Adipocyte (in vitro differentiated cells): ENCODE data around the gene TSPAN3.

Source experiments
- DNase-seq: peaks from one replicate; pipeline ENCODE4 v3.0.0-alpha.2; 2015; ENCODE audit warnings: low read depth
- H3K27me3 ChIP-seq: replicated peaks from 2 replicates; pipeline ENCODE4 v1.7.0; 2013; ENCODE audit warnings: mild to moderate bottlenecking, low read length, moderate library complexity; ENCODE audit not compliant: control insufficient read depth, insufficient read depth
- H3K36me3 ChIP-seq: 2 replicates; pipeline ENCODE4 v1.7.0; 2013; ENCODE audit warnings: low read length, mild to moderate bottlenecking, moderate library complexity; ENCODE audit not compliant: control insufficient read depth, insufficient read depth, severe bottlenecking
- H3K4me1 ChIP-seq: 2 replicates; pipeline ENCODE4 v1.7.0; 2013; ENCODE audit warnings: mild to moderate bottlenecking, low read length, moderate library complexity; ENCODE audit not compliant: control insufficient read depth, insufficient read depth
- H3K4me3 ChIP-seq: 2 replicates; pipeline ENCODE4 v1.7.0; 2013; ENCODE audit warnings: mild to moderate bottlenecking, low read length, moderate library complexity
- H3K9ac ChIP-seq: 2 replicates; pipeline ENCODE4 v1.7.0; 2013; ENCODE audit warnings: mild to moderate bottlenecking, low read length, moderate library complexity
- H3K9me3 ChIP-seq: 2 replicates; pipeline ENCODE4 v1.7.0; 2013; ENCODE audit warnings: mild to moderate bottlenecking, low read length, moderate library complexity; ENCODE audit not compliant: control insufficient read depth

The TSPAN3 gene

GRCh38 chr15:77032052-77032646 lies 38.8 kb downstream of the TSPAN3 start:
- Histone ChIP-seq H3K9me3 (no peaks in the 10 kb centered on the region), H3K4me1 (peaks cover 39% of the 10 kb centered on the region), H3K4me3 (no peak overlapping the region), H3K9ac (no peak overlapping the region), H3K36me3 (peaks cover 12% of the 10 kb centered on the region), H3K27me3 (no peaks in the 10 kb centered on the region)
- DNase-seq, result no peak

- H3K27me3 ChIP-seq, result no peaks in the 10 kb centered on the region
- no peak for DNase-seq
- H3K4me3 ChIP-seq, result no peak overlapping the region
- peaks cover 6% of the 10 kb centered on the region for H3K36me3 ChIP-seq
- no peaks in the 10 kb centered on the region for H3K9me3 ChIP-seq
- peaks cover 38% of the 10 kb centered on the region for H3K4me1 ChIP-seq
- H3K9ac ChIP-seq, result no peak overlapping the region
Observed at GRCh38 chr15:77031376-77032050, 39.4 kb downstream of the TSPAN3 start.

- DNase-seq, result no peak
- Histone ChIP-seq H3K4me1 (peaks cover 32% of the 10 kb centered on the region), H3K36me3 (no peaks in the 10 kb centered on the region), H3K9ac (no peak overlapping the region), H3K4me3 (no peak overlapping the region), H3K9me3 (no peaks in the 10 kb centered on the region), H3K27me3 (no peaks in the 10 kb centered on the region)
Observed at GRCh38 chr15:77030928-77031375, 40.0 kb downstream of the TSPAN3 start.

DNA sequence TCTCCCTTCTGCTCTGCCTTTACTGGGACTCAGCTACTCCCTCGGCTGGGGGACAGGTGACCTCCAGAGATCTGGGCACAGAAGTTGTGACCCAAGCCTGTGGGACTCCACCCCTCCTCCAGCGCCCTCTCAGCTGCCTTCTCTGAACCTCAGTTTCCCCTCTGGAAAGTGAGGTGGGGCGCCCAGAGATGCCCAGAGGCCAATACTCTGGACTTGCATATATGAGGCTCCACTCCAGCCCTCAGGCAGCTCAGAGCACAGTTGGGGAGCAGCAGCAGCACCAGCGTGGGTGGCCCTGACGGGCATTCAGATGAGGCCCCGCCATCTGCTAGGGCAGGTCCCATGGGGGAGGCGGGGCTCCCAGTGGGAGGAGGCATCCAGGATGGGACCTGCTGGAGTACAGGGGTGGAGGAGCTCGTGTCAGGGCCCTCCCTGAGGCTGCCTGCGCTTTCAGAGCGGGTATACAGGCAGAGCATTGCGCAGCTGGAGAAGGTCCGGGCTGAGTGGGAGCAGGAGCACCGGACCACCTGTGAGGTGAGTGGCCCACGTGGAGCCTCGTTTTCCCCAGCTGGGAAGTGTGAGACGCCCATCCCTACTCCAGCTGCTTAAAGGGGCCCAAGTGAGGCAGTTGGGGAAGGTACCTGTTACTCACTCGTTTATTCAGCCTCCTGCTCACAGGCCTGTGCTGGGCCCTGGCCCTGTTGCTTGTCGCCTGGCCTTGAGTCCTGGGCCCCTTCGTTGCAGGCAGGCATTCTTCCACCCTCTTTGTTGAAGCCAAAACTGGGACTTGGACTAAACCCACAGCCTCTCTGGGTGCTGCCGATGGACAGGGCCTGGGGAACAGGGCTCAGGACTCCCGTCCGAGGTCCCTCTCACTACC lies 40.6 kb downstream of the TSPAN3 start:
- Histone ChIP-seq H3K9me3 (no peaks in the 10 kb centered on the region), H3K36me3 (no peaks in the 10 kb centered on the region), H3K4me1 (peaks cover 26% of the 10 kb centered on the region), H3K9ac (no peak overlapping the region), H3K4me3 (no peak overlapping the region), H3K27me3 (no peaks in the 10 kb centered on the region)
- no peak for DNase-seq

- Histone ChIP-seq H3K9me3 (no peaks in the 10 kb centered on the region), H3K27me3 (no peaks in the 10 kb centered on the region), H3K4me3 (no peak overlapping the region), H3K36me3 (no peaks in the 10 kb centered on the region), H3K4me1 (peaks cover 17% of the 10 kb centered on the region), H3K9ac (no peak overlapping the region)
- no peak for DNase-seq
Observed at GRCh38 chr15:77029166-77030047, 41.5 kb downstream of the TSPAN3 start.

- no peaks in the 10 kb centered on the region for H3K36me3 ChIP-seq
- no peaks in the 10 kb centered on the region for H3K27me3 ChIP-seq
- no peak overlapping the region for H3K4me3 ChIP-seq
- DNase-seq, result no peak
- peaks cover 9% of the 10 kb centered on the region for H3K4me1 ChIP-seq
- H3K9me3 ChIP-seq, result no peaks in the 10 kb centered on the region
- H3K9ac ChIP-seq, result no peak overlapping the region
Observed at GRCh38 chr15:77028451-77029165, 42.3 kb downstream of the TSPAN3 start.

DNA sequence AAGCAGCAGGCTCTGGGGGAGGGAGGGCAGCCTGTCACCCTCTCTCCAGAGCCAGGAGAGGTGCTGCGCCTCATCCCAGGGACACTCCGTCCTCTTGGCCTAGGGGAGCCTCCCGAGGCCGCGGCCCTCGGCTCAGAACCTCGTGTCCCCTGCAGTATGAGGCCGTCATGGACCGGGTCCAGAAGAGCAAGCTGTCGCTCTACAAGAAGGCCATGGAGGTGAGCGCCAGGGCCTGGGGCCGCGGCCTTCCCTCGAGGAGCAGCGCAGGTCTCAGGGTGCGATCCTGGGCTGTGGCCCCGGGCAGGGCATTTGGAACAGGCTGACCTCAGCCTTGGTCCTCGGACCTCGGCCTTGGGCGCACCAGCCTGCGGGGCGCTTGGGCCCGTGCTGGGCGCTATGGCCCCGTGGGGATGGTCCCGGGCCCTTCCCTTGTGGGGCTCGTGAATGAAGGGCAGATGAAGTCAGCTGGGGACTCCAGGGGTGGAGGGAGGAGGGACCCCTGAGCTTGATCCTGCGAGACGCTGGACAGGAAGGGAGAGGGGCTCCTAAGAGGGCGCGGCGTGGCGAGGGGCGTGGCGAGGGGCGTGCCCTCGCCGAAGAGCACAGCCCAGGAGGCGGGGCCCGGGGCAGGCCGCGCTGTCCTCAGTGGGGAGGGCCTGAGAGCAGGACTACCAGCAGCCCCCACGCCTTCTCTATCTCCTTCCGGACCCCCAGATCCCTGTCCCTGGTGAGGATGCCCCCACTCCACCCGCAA lies 43.0 kb downstream of the TSPAN3 start:
- DNase-seq, result peak; percentile 16
- no peaks in the 10 kb centered on the region for H3K36me3 ChIP-seq
- H3K9me3 ChIP-seq, result no peaks in the 10 kb centered on the region
- H3K4me1 ChIP-seq, result peaks cover 5% of the 10 kb centered on the region
- H3K27me3 ChIP-seq, result no peaks in the 10 kb centered on the region
- H3K9ac ChIP-seq, result no peak overlapping the region
- no peak overlapping the region for H3K4me3 ChIP-seq

DNA sequence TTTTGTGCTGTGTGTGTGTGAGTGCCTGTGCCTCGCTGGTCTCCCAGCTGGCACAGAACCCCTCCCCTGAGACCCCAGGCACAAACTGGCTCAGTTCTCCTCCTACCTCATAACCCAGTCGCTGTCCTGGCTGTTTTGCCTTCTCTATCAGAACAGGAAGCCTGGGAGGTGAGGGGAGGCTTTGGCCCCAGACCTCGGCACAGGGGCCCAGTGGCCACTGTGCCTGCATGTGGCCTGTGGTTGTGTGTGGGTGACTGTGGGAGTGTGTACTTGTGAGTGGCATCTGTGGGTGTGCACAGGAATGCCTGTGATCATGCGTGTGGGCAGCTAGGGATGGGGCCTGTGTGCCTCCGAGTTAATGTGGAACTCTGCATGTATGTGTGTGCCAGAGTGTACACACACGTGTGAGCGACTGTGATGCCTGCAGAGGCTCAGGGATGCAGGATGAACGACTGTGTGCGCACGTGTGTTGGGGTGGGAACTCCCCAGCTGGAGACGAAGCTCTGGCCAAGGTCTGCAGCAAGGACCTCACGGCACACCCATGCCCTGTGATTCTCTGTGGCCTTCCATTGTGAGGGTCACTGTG lies 43.7 kb downstream of the TSPAN3 start:
- Histone ChIP-seq H3K4me1 (peaks cover 8% of the 10 kb centered on the region), H3K9ac (no peak overlapping the region), H3K4me3 (no peak overlapping the region), H3K36me3 (no peaks in the 10 kb centered on the region), H3K27me3 (no peaks in the 10 kb centered on the region), H3K9me3 (no peaks in the 10 kb centered on the region)
- no peak for DNase-seq

DNA sequence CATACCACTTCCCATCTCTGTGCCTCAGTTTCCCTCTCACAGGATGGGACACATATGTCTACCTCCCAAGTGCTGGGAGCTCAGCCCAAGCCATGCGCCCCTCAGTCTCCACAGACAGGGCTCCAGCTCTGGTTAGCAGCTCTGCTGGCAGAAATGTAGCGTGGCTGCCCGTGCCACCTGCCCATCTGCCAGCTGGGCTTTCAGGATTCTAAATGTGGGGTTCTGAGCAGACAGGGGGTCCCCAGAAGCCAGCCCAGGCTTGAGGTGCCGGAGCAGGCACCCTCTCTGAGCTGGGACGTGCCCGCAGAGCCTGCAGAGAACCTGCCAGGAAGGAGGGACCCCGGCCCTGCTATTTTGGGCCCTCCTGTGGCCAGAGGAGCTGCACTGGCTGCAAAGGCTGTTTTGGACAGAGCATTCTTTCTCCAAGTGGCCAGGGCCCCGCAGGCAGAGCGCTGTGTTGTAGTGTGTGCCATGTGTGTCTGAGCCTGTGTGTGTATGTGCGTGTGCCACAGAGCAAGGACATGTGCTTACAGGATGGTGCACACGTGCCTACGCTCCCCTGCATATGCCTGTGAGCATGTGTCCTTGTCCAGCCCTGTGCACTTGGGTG lies 44.3 kb downstream of the TSPAN3 start:
- H3K9me3 ChIP-seq, result no peaks in the 10 kb centered on the region
- no peak overlapping the region for H3K9ac ChIP-seq
- no peak for DNase-seq
- no peaks in the 10 kb centered on the region for H3K36me3 ChIP-seq
- H3K27me3 ChIP-seq, result no peaks in the 10 kb centered on the region
- peaks cover 14% of the 10 kb centered on the region for H3K4me1 ChIP-seq
- no peak overlapping the region for H3K4me3 ChIP-seq
